Measurements from ENCODE around the gene GUCY1A2. TPM values are rescaled to one million over a fixed set of nuclear protein-coding genes. Genes with fewer than 3 reads are reported as not detected.
"Not testable (repeated sequence)": the region's sequence is repeated elsewhere in the genome, so short reads cannot be mapped to it uniquely, and the experiment has no call there.

Gene GUCY1A2
- total and polyA plus RNA-seq, 7 donors = 0.57 to 18.5 (median 9.4) TPM

GRCh38 chr11:106827687-106828086 lies 190.6 kb downstream of the GUCY1A2 start:
- TF ChIP-seq, protein P1, sequence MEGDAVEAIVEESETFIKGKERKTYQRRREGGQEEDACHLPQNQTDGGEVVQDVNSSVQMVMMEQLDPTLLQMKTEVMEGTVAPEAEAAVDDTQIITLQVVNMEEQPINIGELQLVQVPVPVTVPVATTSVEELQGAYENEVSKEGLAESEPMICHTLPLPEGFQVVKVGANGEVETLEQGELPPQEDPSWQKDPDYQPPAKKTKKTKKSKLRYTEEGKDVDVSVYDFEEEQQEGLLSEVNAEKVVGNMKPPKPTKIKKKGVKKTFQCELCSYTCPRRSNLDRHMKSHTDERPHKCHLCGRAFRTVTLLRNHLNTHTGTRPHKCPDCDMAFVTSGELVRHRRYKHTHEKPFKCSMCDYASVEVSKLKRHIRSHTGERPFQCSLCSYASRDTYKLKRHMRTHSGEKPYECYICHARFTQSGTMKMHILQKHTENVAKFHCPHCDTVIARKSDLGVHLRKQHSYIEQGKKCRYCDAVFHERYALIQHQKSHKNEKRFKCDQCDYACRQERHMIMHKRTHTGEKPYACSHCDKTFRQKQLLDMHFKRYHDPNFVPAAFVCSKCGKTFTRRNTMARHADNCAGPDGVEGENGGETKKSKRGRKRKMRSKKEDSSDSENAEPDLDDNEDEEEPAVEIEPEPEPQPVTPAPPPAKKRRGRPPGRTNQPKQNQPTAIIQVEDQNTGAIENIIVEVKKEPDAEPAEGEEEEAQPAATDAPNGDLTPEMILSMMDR (IDR thresholded peaks at IDR 0.05) = no peak
- H3K36me3 ChIP-seq (ENCODE audit: insufficient read depth in 1 of 2, low read depth in 1 of 2) = no peaks in the 10 kb centered on the region
- no peak for ATAC-seq
- H3K4me1 ChIP-seq = no peaks in the 10 kb centered on the region
- no peak overlapping the region for H3K4me3 ChIP-seq
- WGBS, 3 donors = 96 to 98% (median 96%) methylated on average over 21 of the region's 21 CpGs
- H3K27me3 ChIP-seq (ENCODE audit: insufficient read depth in 3 of 3, low read length in 2 of 3) = no peaks in the 10 kb centered on the region
- no peaks in the 10 kb centered on the region for H3K9me3 ChIP-seq
- H3K27ac ChIP-seq = no peak overlapping the region
- intact Hi-C loops (cut with DNase I) = no loop called here
- DNase-seq = peak in 1 of 2 donors; percentile 9

GRCh38 chr11:106826558-106826957 lies 191.7 kb downstream of the GUCY1A2 start:
- WGBS, 3 donors = 77 to 85% (median 82%) methylated on average over 3 of the region's 3 CpGs
- H3K4me3 ChIP-seq; H3K27me3 ChIP-seq (ENCODE audit: insufficient read depth in 3 of 3, low read length in 2 of 3); H3K27ac ChIP-seq; DNase-seq; H3K36me3 ChIP-seq (ENCODE audit: insufficient read depth in 1 of 2, low read depth in 1 of 2); H3K4me1 ChIP-seq; H3K9me3 ChIP-seq; ATAC-seq; intact Hi-C loops (cut with DNase I): not testable (repeated sequence)

GRCh38 chr11:106821826-106822225 lies 196.4 kb downstream of the GUCY1A2 start:
- H3K27ac ChIP-seq = no peak overlapping the region
- ATAC-seq (no peak), DNase-seq (no peak)
- H3K27me3 ChIP-seq (ENCODE audit: insufficient read depth in 3 of 3, low read length in 2 of 3) = no peaks in the 10 kb centered on the region
- TF ChIP-seq, protein P1 (IDR thresholded peaks at IDR 0.05) = no peak
- intact Hi-C loops (cut with DNase I) = no loop called here
- H3K4me3 ChIP-seq = no peak overlapping the region
- no peaks in the 10 kb centered on the region for H3K36me3 ChIP-seq (ENCODE audit: insufficient read depth in 1 of 2, low read depth in 1 of 2)
- no peaks in the 10 kb centered on the region for H3K9me3 ChIP-seq
- H3K4me1 ChIP-seq = no peaks in the 10 kb centered on the region
- 75 to 79% (median 77%) methylated on average over 2 of the region's 2 CpGs for WGBS, 3 donors

- WGBS, 3 donors = 28 to 83% (median 77%) methylated on average over 1 of the region's 1 CpG
- ATAC-seq = no peak
Measured at GRCh38 chr11:106821291-106821690, 197.0 kb downstream of the GUCY1A2 start.

DNA sequence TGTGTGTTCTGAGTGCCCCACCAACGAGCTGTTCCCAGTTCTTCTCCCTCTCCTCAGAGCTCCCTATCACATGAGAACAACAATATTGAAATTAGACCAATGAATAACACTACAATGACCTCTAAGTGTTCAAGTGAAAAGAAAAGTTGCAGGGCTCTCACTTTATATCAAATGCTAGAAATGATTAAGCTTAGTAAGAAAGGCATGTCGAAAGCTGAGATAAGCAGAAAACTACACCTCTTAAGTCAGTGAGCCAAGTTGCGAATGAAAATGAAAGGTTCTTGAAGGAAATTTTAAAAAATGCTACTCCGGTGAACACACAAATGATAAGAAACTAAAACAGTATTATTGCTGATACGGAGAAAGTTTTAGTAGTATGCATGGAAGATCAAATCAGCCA lies 199.8 kb downstream of the GUCY1A2 start:
- intact Hi-C loops (cut with DNase I) = no loop called here
- Histone ChIP-seq H3K27me3 (ENCODE audit: insufficient read depth in 3 of 3, low read length in 2 of 3) (no peaks in the 10 kb centered on the region), H3K27ac (no peak overlapping the region), H3K36me3 (ENCODE audit: insufficient read depth in 1 of 2, low read depth in 1 of 2) (no peaks in the 10 kb centered on the region), H3K9me3 (no peaks in the 10 kb centered on the region), H3K4me3 (no peak overlapping the region), H3K4me1 (no peaks in the 10 kb centered on the region)
- WGBS, 3 donors = 89 to 90% (median 90%) methylated on average over 5 of the region's 5 CpGs
- ATAC-seq (no peak), DNase-seq (no peak)
- TF ChIP-seq, protein P1 (IDR thresholded peaks at IDR 0.05) = no peak

More at GRCh38 chr11:106821291-106821690, 197.0 kb downstream of the GUCY1A2 start:
- Histone ChIP-seq H3K4me1 (no peaks in the 10 kb centered on the region), H3K36me3 (ENCODE audit: insufficient read depth in 1 of 2, low read depth in 1 of 2) (no peaks in the 10 kb centered on the region), H3K27me3 (ENCODE audit: insufficient read depth in 3 of 3, low read length in 2 of 3) (no peaks in the 10 kb centered on the region), H3K9me3 (no peaks in the 10 kb centered on the region), H3K27ac (no peak overlapping the region), H3K4me3 (no peak overlapping the region)
- TF ChIP-seq, protein P1 (IDR thresholded peaks at IDR 0.05) = no peak
- DNase-seq = no peak
- intact Hi-C loops (cut with DNase I) = no loop called here

Measured in psoas muscle (tissue), 8 donors.